Vagina (tissue), 2 donors: ENCODE results near the gene VPS35L.

Source experiments
- POLR2A ChIP-seq, 2 donors: fragments of 450-650 bp; IDR thresholded peaks; one replicate each; pipeline ENCODE4 v1.6.1; 2017; ENCODE audit warnings: antibody characterized with exemption in 2 of 2, mild to moderate bottlenecking in 2 of 2, moderate library complexity in 2 of 2
- POLR2AphosphoS5 ChIP-seq, 2 donors: sonication (generic); formaldehyde crosslinking; IDR thresholded peaks; one replicate each; pipeline ENCODE4 v1.9.0; 2017; ENCODE audit warnings: antibody characterized with exemption in 2 of 2, mild to moderate bottlenecking in 2 of 2, low read depth in 1 of 2; ENCODE audit not compliant: insufficient read depth in 1 of 2
- TF ChIP-seq, protein P1 (sequence below), 3 experiments: fragments of 450-650 bp in 2 of 3; fragments of 200-600 bp in 1 of 3; sonication (generic) in 1 of 3; IDR thresholded peaks; one replicate each; pipeline ENCODE4 v1.5.1; 2017 to 2019; ENCODE audit warnings: antibody characterized with exemption in 3 of 3, mild to moderate bottlenecking in 2 of 3, moderate library complexity in 2 of 3

DNA sequence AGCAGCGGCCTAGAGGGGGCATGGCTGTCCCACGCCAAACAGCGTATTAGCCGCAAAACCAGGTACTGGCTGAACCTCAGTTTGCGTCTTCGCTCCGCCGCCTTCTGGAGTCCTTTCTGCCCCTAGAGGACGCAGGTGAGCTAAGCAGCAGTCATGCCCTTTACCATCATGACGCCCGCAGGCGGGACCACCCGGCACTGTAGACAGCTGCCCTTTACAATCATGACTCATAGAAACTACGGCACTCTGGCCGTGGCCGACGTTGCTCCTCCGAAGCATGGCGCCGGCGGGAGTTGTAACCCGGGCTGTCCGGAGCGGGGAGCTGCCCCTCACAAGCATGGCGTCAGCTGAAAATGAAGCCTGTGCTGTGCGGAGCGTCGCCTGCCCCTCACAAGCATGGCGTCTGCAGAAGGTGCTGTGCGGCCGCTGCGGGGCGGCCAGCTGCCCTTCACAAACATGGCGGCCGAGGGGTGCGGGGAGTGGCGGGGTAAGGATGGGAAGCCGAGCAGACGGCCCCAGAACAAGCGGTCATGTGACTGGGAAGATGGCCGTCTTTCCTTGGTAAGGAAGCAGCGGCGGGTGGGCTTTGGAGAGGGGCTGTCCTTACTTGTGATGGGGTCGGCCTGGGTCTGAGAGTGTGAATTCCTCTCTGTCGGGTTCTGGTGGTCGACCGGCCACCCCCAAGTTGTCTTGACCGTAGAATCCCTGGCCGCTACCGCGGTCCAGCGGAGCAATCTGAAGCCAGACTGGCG, at the start of gene VPS35L:
- TF ChIP-seq POLR2AphosphoS5 (IDR thresholded peaks at IDR 0.05; ENCODE audit: insufficient read depth in 1 of 2, low read depth in 1 of 2) (peak; percentile 82 to 87), POLR2A (IDR thresholded peaks at IDR 0.05) (no peak)
- TF ChIP-seq, protein P1, sequence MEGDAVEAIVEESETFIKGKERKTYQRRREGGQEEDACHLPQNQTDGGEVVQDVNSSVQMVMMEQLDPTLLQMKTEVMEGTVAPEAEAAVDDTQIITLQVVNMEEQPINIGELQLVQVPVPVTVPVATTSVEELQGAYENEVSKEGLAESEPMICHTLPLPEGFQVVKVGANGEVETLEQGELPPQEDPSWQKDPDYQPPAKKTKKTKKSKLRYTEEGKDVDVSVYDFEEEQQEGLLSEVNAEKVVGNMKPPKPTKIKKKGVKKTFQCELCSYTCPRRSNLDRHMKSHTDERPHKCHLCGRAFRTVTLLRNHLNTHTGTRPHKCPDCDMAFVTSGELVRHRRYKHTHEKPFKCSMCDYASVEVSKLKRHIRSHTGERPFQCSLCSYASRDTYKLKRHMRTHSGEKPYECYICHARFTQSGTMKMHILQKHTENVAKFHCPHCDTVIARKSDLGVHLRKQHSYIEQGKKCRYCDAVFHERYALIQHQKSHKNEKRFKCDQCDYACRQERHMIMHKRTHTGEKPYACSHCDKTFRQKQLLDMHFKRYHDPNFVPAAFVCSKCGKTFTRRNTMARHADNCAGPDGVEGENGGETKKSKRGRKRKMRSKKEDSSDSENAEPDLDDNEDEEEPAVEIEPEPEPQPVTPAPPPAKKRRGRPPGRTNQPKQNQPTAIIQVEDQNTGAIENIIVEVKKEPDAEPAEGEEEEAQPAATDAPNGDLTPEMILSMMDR (IDR thresholded peaks at IDR 0.05) = peak; percentile 54 to 86 (median 72)
